Measurements from ENCODE around the gene OTOP3. TPM values are rescaled to one million over a fixed set of nuclear protein-coding genes. Genes with fewer than 3 reads are reported as not detected.

OTOP3 gene
- total and polyA plus RNA-seq, 10 donors = not detected

GRCh38 chr17:74892013-74892841 lies 43.5 kb upstream of the OTOP3 start:
- no peak for DNase-seq
- 53 to 68% (median 64%) methylated on average over 13 to 20 of the region's 20 CpGs for WGBS, 5 donors
- H3K36me3 ChIP-seq = no peaks in the 10 kb centered on the region
- intact Hi-C loops (cut with DNase I; ENCODE audit: low total_unique reads) = no loop called here
- H3K4me3 ChIP-seq = peak overlapping the region in 6 of 8 donors; percentile 24 to 65 (median 36)
- H3K9me3 ChIP-seq = no peaks in the 10 kb centered on the region
- peak overlapping the region in 1 of 8 donors; percentile 14 for H3K27ac ChIP-seq
- TF ChIP-seq POLR2A (IDR thresholded peaks at IDR 0.05) = no peak
- TF ChIP-seq POLR2AphosphoS5 (IDR thresholded peaks at IDR 0.05) = peak in 1 of 3 donors; percentile 42
- peaks cover 4 to 26% (median 18%) of the 10 kb centered on the region in 6 donors for H3K4me1 ChIP-seq
- peaks cover 0 to 76% (median 26%) of the 10 kb centered on the region in 7 donors for H3K27me3 ChIP-seq (replicated peaks in 1 of 7)

- DNase-seq = no peak
- Histone ChIP-seq H3K27ac (peak within 1 kb of the TSS in 1 of 8 donors; percentile 14), H3K36me3 (no peaks in the 10 kb centered on the region), H3K27me3 (replicated peaks in 1 of 7) (peaks cover 0 to 70% (median 26%) of the 10 kb centered on the region in 7 donors), H3K4me3 (peak within 1 kb of the TSS; percentile 17 to 65 (median 31)), H3K4me1 (peaks cover 4 to 26% (median 18%) of the 10 kb centered on the region in 6 donors), H3K9me3 (no peaks in the 10 kb centered on the region)
- 5 to 7% (median 6%) methylated on average over 46 to 86 of the region's 86 CpGs for WGBS, 5 donors
- intact Hi-C loops (cut with DNase I; ENCODE audit: low total_unique reads) = no loop called here
- TF ChIP-seq POLR2AphosphoS5 (IDR thresholded peaks at IDR 0.05) = peak in 1 of 3 donors; percentile 42
- no peak for TF ChIP-seq POLR2A (IDR thresholded peaks at IDR 0.05)
- TF ChIP-seq CTCF (IDR thresholded peaks at IDR 0.05 in 8 of 11, conservative IDR thresholded peaks at IDR 0.05 in 3 of 11) = no peak
These were observed 42.5 kb upstream of the OTOP3 start, which contains the start of gene FADS6 for GRCh38 chr17:74892974-74893911. TSS of gene FADS6 (minus strand) at chr17:74893633. CDS start at chr17:74893595, 38 bp downstream.

- no peaks in the 10 kb centered on the region for H3K36me3 ChIP-seq
- no peak overlapping the region for H3K27ac ChIP-seq
- WGBS, 5 donors = 32 to 45% (median 33%) methylated on average over 15 to 22 of the region's 22 CpGs
- H3K4me1 ChIP-seq = peaks cover 4 to 26% (median 18%) of the 10 kb centered on the region in 6 donors
- intact Hi-C loops (cut with DNase I; ENCODE audit: low total_unique reads) = no loop called here
- H3K9me3 ChIP-seq = no peaks in the 10 kb centered on the region
- H3K27me3 ChIP-seq (replicated peaks in 1 of 7) = peaks cover 0 to 64% (median 26%) of the 10 kb centered on the region in 7 donors
- no peak for DNase-seq
- H3K4me3 ChIP-seq = peak overlapping the region in 7 of 8 donors; percentile 17 to 65 (median 32)
- TF ChIP-seq POLR2AphosphoS5 (IDR thresholded peaks at IDR 0.05) (no peak), CTCF (IDR thresholded peaks at IDR 0.05 in 8 of 11, conservative IDR thresholded peaks at IDR 0.05 in 3 of 11) (no peak), POLR2A (IDR thresholded peaks at IDR 0.05) (no peak)
These were observed 41.6 kb upstream of the OTOP3 start for GRCh38 chr17:74893936-74894671.
